Body of pancreas (tissue), 4 donors: ENCODE measurements around the gene SBF2. TPM values are rescaled to one million over a fixed set of nuclear protein-coding genes. Genes with fewer than 3 reads are reported as not detected.

Experiments
- ATAC-seq: fragments of 150-250 bp; one replicate; pipeline ENCODE4 v1.9.1; 2016
- DNase-seq, 4 donors: peaks; one replicate each; pipeline ENCODE4 v3.0.0-alpha.2; 2019
- H3K27ac ChIP-seq, 4 donors: fragments of 200-600 bp; sonication (generic); 1 replicate in 3 of 4; 2 replicates in 1 of 4; pipeline versions ENCODE4 v1.5.1 to v1.6.1; 2016 to 2019; ENCODE audit warnings: mild to moderate bottlenecking in 1 of 4, mixed read lengths in 1 of 4, moderate library complexity in 1 of 4
- H3K27me3 ChIP-seq, 2 donors: fragments of 200-600 bp; sonication (generic); one replicate each; pipeline ENCODE4 v1.6.0; 2016; ENCODE audit warnings: mild to moderate bottlenecking in 1 of 2
- H3K36me3 ChIP-seq, 2 donors: fragments of 200-600 bp; sonication (generic); replicated peaks in 1 of 2; 2 replicates each; pipeline ENCODE4 v1.5.1; 2016; ENCODE audit warnings: low read depth in 2 of 2; ENCODE audit not compliant: insufficient read depth in 1 of 2
- H3K4me1 ChIP-seq: fragments of 200-600 bp; sonication (generic); one replicate; pipeline ENCODE4 v1.6.0; 2016
- H3K4me3 ChIP-seq, 2 donors: fragments of 200-600 bp; sonication (generic); 1 replicate in 1 of 2; 2 replicates in 1 of 2; pipeline ENCODE4 v1.5.1; 2016 to 2019
- H3K9me3 ChIP-seq, 3 donors: fragments of 200-600 bp; sonication (generic); 1 replicate in 2 of 3; 2 replicates in 1 of 3; pipeline ENCODE4 v1.5.1; 2016
- POLR2A ChIP-seq, 3 donors: fragments of 450-650 bp; IDR thresholded peaks; one replicate each; pipeline ENCODE4 v1.6.1; 2016; ENCODE audit warnings: antibody characterized with exemption in 3 of 3, mild to moderate bottlenecking in 2 of 3
- WGBS, 2 donors: methylation state at CpG; one replicate each; pipeline ENCODE4 v1.1.5; 2017; 5-methylcytosine and 5-hydroxymethylcytosine counted together
- intact Hi-C: fragments of 100-400 bp; cut with DNase I; formaldehyde crosslinking; loops from one replicate; pipeline ENCODE4 v1.15.1; 2023
- total RNA-seq, 2 donors: library from RNA; depleted of rRNA; stranded (reverse); fragments of >200 nt; gene quantifications; one replicate each; pipeline ENCODE4 v1.1.0, GENCODE V29; 2016
- TF ChIP-seq, protein P1 (sequence below), 7 experiments: fragments of 450-650 bp in 4 of 7; fragments of 200-600 bp in 3 of 7; sonication (generic) in 3 of 7; IDR thresholded peaks; one replicate each; pipeline ENCODE4 v1.5.1; 2016 to 2019; ENCODE audit warnings: antibody characterized with exemption in 7 of 7

Gene SBF2
- total RNA-seq, 2 donors from 2014 or later, result 23.6 to 38.9 TPM

DNA sequence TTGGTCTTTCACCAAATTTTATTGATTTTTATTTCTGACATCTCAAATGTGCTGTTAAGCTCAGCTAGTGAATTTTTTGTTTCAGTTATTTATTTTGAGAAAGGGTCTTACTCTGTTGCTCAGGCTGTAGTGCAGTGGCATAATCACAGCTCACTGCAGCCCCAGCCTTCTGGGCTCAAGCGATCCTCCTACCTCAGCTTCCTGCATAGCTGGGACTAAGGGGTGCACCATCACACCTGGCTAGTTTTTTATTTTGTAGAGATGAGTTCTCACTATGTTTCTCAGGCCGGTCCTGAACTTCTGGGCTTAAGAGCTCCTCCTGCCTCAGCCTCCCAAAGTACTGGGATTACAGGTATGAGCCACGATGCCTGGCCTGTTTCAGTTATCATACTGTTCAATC lies 282.0 kb downstream of the SBF2 start:
- intact Hi-C loops, result no loop called here
- no peak for DNase-seq
- no peak overlapping the region for H3K4me3 ChIP-seq
- no peaks in the 10 kb centered on the region for H3K36me3 ChIP-seq
- TF ChIP-seq POLR2A (IDR thresholded peaks at IDR 0.05), result no peak
- TF ChIP-seq, protein P1, sequence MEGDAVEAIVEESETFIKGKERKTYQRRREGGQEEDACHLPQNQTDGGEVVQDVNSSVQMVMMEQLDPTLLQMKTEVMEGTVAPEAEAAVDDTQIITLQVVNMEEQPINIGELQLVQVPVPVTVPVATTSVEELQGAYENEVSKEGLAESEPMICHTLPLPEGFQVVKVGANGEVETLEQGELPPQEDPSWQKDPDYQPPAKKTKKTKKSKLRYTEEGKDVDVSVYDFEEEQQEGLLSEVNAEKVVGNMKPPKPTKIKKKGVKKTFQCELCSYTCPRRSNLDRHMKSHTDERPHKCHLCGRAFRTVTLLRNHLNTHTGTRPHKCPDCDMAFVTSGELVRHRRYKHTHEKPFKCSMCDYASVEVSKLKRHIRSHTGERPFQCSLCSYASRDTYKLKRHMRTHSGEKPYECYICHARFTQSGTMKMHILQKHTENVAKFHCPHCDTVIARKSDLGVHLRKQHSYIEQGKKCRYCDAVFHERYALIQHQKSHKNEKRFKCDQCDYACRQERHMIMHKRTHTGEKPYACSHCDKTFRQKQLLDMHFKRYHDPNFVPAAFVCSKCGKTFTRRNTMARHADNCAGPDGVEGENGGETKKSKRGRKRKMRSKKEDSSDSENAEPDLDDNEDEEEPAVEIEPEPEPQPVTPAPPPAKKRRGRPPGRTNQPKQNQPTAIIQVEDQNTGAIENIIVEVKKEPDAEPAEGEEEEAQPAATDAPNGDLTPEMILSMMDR (IDR thresholded peaks at IDR 0.05), result no peak
- no peak for ATAC-seq
- H3K4me1 ChIP-seq, result no peaks in the 10 kb centered on the region
- no peaks in the 10 kb centered on the region for H3K27me3 ChIP-seq
- H3K27ac ChIP-seq, result no peak overlapping the region
- H3K9me3 ChIP-seq, result peaks cover 0 to 4% (median 0%) of the 10 kb centered on the region in 3 donors
- WGBS, 2 donors, result 97 to 100% methylated on average over 3 of the region's 3 CpGs

DNA sequence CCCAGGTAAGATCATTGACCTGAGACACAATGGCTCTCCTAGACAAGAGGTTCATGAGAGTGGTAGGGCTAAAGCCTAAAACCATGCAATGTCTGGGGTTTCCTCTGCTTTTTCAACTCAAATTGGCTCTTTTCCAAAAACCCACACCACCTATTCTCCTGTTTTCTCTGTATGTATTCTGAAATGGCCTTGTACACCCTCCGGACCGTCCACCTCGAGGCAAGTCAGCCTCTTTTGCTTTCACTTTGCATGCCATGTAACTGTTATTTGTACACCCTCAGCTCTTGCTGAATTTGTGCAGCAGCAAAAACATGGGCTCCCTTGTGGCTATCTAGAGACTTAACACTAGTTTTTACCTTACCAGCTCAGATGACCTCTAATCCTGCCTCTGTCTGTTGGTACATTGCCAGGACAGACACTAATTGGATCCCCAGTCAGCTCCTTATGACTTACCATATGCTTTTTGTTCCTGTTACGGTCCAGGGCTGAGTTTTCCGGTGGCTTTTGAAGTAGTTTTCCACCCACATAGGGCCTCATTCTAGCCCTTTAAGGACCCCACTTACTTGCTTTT lies 288.0 kb downstream of the SBF2 start:
- no peak overlapping the region for H3K27ac ChIP-seq
- H3K9me3 ChIP-seq, result peaks cover 0 to 4% (median 0%) of the 10 kb centered on the region in 3 donors
- DNase-seq, result no peak
- WGBS, 2 donors, result 93 to 96% methylated on average over 5 of the region's 5 CpGs
- H3K36me3 ChIP-seq, result no peaks in the 10 kb centered on the region
- ATAC-seq, result no peak
- no peaks in the 10 kb centered on the region for H3K27me3 ChIP-seq
- intact Hi-C loops, result no loop called here
- H3K4me1 ChIP-seq, result no peaks in the 10 kb centered on the region
- no peak overlapping the region for H3K4me3 ChIP-seq
- TF ChIP-seq POLR2A (IDR thresholded peaks at IDR 0.05), result no peak
- TF ChIP-seq, protein P1 (IDR thresholded peaks at IDR 0.05), result no peak

DNA sequence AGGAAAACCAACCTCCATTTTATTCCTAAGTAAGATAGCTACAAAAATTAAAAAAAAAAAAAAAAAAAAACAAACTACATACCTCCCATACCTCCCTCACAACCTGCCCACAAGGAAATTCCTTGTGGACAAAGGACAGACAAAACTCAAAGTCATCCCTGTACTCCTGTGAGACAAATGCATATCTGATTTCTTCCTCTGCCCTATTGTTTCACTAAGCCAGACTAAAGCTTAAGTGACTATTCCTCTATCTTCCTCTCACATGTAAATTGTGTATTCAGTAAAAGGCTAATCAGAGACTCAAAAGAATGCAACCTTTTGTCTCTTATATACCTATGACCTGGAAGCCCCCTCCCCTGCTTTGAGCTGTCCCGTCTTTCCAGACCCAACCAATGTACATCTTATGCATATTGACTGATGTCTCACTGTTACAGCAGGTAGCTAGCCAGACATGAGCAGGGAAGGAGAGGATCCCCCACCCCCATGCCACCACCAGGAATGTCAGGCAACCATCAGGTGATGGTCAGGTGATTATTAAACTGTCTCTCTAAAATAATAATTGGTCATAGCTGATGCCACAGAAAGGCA lies 289.4 kb downstream of the SBF2 start:
- 84 to 100% methylated on average over 1 of the region's 1 CpG for WGBS, 2 donors

DNA sequence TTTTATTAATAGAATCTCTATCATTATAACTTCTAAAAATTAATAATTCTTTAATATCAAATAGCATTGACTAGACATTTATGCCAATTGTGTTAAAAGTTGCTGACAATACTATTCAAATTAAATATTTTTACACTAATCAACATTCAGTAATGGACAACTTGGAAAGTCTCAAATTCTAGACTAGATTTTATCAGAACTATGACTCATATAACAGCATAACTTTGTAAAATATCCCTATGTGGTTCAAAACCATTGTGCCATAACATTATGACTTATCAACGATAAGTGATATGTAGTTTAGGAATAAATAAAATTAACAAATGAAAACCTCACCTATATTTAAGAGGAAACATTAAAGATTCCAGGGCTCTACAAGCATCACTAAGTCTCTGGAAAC lies 291.8 kb downstream of the SBF2 start:
- DNase-seq (no peak), ATAC-seq (no peak)
- 70 to 83% methylated on average over 1 of the region's 1 CpG for WGBS, 2 donors
- TF ChIP-seq POLR2A (IDR thresholded peaks at IDR 0.05), result no peak
- TF ChIP-seq, protein P1 (IDR thresholded peaks at IDR 0.05), result no peak
- Histone ChIP-seq H3K27me3 (no peaks in the 10 kb centered on the region), H3K36me3 (no peaks in the 10 kb centered on the region), H3K27ac (no peak overlapping the region), H3K4me3 (no peak overlapping the region), H3K4me1 (no peaks in the 10 kb centered on the region), H3K9me3 (no peaks in the 10 kb centered on the region)
- intact Hi-C loops, result no loop called here

More for the DNA sequence above, 289.4 kb downstream of the SBF2 start:
- H3K27me3 ChIP-seq, result no peaks in the 10 kb centered on the region
- peaks cover 0 to 4% (median 0%) of the 10 kb centered on the region in 3 donors for H3K9me3 ChIP-seq
- no peak for TF ChIP-seq POLR2A (IDR thresholded peaks at IDR 0.05)
- TF ChIP-seq, protein P1 (IDR thresholded peaks at IDR 0.05), result no peak
- intact Hi-C loops, result no loop called here
- no peaks in the 10 kb centered on the region for H3K4me1 ChIP-seq
- no peaks in the 10 kb centered on the region for H3K36me3 ChIP-seq
- DNase-seq (no peak), ATAC-seq (no peak)
- no peak overlapping the region for H3K4me3 ChIP-seq
- no peak overlapping the region for H3K27ac ChIP-seq

DNA sequence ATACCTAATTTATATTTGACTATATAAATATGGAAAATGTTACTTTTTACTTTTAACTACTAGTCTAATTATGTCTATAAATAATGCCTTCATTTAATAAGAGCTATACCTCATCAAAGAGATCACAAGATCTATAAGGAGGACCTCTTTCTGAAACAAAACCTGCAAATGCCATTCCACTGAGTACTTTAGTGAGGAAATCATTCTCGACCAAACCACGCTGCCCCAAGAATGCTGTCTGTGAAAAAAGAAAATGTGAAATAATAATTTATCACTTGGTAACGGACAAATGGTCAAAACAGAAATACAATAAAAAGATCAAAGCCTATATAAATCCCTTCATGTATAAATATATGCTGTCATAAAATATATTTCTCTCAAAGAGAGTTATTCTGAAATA lies 301.7 kb downstream of the SBF2 start:
- TF ChIP-seq, protein P1 (IDR thresholded peaks at IDR 0.05), result no peak
- TF ChIP-seq POLR2A (IDR thresholded peaks at IDR 0.05), result no peak
- H3K27ac ChIP-seq, result no peak overlapping the region
- intact Hi-C loops, result no loop called here
- ATAC-seq, result no peak
- H3K27me3 ChIP-seq, result no peaks in the 10 kb centered on the region
- no peaks in the 10 kb centered on the region for H3K9me3 ChIP-seq
- no peaks in the 10 kb centered on the region for H3K4me1 ChIP-seq
- WGBS, 2 donors, result 86 to 96% methylated on average over 3 of the region's 3 CpGs
- no peak overlapping the region for H3K4me3 ChIP-seq
- H3K36me3 ChIP-seq, result no peaks in the 10 kb centered on the region
- DNase-seq, result no peak
